ENCODE results near the gene ERFE.

GRCh38 chr2:238150686-238151085 is 8.1 kb upstream of the ERFE start:
- TF ChIP-seq FOXK2 (IDR thresholded peaks at IDR 0.05) = no peak
- TF ChIP-seq NFRKB (IDR thresholded peaks at IDR 0.05) = no peak
- no peak for TF ChIP-seq ELF4 (IDR thresholded peaks at IDR 0.05)
- TF ChIP-seq SP1 (IDR thresholded peaks at IDR 0.05) = no peak
- TF ChIP-seq BHLHE40 (IDR thresholded peaks at IDR 0.05; ENCODE audit: borderline replicate concordance) = no peak
- no peak for TF ChIP-seq PKNOX1 (IDR thresholded peaks at IDR 0.05)
- no peak for TF ChIP-seq CTBP1 (IDR thresholded peaks at IDR 0.05; ENCODE audit: borderline replicate concordance)
- no peak for TF ChIP-seq FOXM1 (IDR thresholded peaks at IDR 0.05; ENCODE audit: borderline replicate concordance)
- TF ChIP-seq ZNF384 (IDR thresholded peaks at IDR 0.05) = no peak
- no peak for TF ChIP-seq SUZ12 (IDR thresholded peaks at IDR 0.05)

Data from HEK293T (cell line).